Urinary bladder (tissue), 4 donors: ENCODE measurements around the gene C11orf21. TPM values are rescaled to one million over a fixed set of nuclear protein-coding genes. Genes with fewer than 3 reads are reported as not detected.

Experiments used
- DNase-seq: peaks from one replicate; pipeline ENCODE4 v3.0.0-alpha.2; 2015; ENCODE audit errors: extremely low spot score
- H3K27ac ChIP-seq: one replicate; pipeline ENCODE4 v1.5.1; 2013; ENCODE audit warnings: low read depth, mild to moderate bottlenecking, moderate library complexity
- H3K36me3 ChIP-seq: one replicate; pipeline ENCODE4 v1.6.1; 2013; ENCODE audit warnings: mild to moderate bottlenecking, moderate library complexity; ENCODE audit not compliant: insufficient read depth
- H3K4me1 ChIP-seq: one replicate; pipeline ENCODE4 v1.6.1; 2013; ENCODE audit warnings: mild to moderate bottlenecking, moderate library complexity; ENCODE audit not compliant: insufficient read depth
- H3K4me3 ChIP-seq: one replicate; pipeline ENCODE4 v1.5.1; 2013; ENCODE audit warnings: low read depth, low read length
- WGBS: extraction: QIAGEN DNeasy Blood & Tissue Kit; methylation state at CpG from one replicate; pipeline ENCODE4 v1.1.7; 2013; 5-methylcytosine and 5-hydroxymethylcytosine counted together
- polyA plus RNA-seq: library from polyadenylated mRNA; stranded (reverse); fragments of 200-250 nt; gene quantifications from one replicate; pipeline ENCODE4 v1.2.3, GENCODE V29; 2013
- total RNA-seq: library from RNA; depleted of rRNA; stranded (reverse); fragments of >200 nt; gene quantifications from one replicate; pipeline ENCODE4 v1.2.3, GENCODE V29; 2014
- donor health status: healthy with polysubstance abuse.
- donor health status: healthy.

The C11orf21 gene
- total and polyA plus RNA-seq, 2 donors = 0.42 to 0.60 TPM

- 73% methylated on average over 24 of the region's 24 CpGs for WGBS
- H3K27ac ChIP-seq = no peak overlapping the region
- no peaks in the 10 kb centered on the region for H3K4me1 ChIP-seq
- H3K36me3 ChIP-seq = no peaks in the 10 kb centered on the region
- DNase-seq = no peak
- no peak overlapping the region for H3K4me3 ChIP-seq
These were observed 635 bp downstream of the C11orf21 start for GRCh38 chr11:2300936-2301630.

GRCh38 chr11:2300290-2300935 is 1.3 kb downstream of the C11orf21 start:
- Histone ChIP-seq H3K36me3 (no peaks in the 10 kb centered on the region), H3K4me1 (no peaks in the 10 kb centered on the region), H3K4me3 (no peak overlapping the region), H3K27ac (no peak overlapping the region)
- 77% methylated on average over 19 of the region's 19 CpGs for WGBS
- DNase-seq = no peak

DNA sequence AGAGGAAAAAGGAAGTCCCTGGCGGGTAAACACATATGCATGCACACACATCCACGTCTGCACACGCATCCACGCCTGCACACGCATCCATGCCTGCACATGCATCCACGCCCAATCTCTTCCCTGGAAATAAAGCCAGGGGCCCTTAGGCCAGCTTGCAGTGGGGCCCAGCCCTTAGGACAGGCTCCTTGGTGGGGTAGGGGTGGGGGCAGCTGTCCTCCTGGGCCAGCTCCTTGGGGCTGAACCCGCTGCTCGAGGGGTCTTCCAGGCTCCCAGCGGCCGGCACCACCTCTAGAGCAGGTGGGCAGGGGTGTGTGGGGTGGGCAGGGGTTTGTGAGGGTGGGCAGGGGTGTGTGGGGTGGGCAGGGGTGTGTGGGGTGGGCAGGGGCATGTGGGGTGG is 1.9 kb downstream of the C11orf21 start:
- Histone ChIP-seq H3K4me3 (no peak overlapping the region), H3K36me3 (no peaks in the 10 kb centered on the region), H3K4me1 (no peaks in the 10 kb centered on the region), H3K27ac (no peak overlapping the region)
- no peak for DNase-seq
- 82% methylated on average over 10 of the region's 10 CpGs for WGBS

- H3K36me3 ChIP-seq = no peaks in the 10 kb centered on the region
- no peak for DNase-seq
- no peak overlapping the region for H3K27ac ChIP-seq
- no peak overlapping the region for H3K4me3 ChIP-seq
- no peaks in the 10 kb centered on the region for H3K4me1 ChIP-seq
- WGBS = 71% methylated on average over 18 of the region's 18 CpGs
These were observed 2.6 kb downstream of the C11orf21 start for GRCh38 chr11:2298795-2299761.

DNA sequence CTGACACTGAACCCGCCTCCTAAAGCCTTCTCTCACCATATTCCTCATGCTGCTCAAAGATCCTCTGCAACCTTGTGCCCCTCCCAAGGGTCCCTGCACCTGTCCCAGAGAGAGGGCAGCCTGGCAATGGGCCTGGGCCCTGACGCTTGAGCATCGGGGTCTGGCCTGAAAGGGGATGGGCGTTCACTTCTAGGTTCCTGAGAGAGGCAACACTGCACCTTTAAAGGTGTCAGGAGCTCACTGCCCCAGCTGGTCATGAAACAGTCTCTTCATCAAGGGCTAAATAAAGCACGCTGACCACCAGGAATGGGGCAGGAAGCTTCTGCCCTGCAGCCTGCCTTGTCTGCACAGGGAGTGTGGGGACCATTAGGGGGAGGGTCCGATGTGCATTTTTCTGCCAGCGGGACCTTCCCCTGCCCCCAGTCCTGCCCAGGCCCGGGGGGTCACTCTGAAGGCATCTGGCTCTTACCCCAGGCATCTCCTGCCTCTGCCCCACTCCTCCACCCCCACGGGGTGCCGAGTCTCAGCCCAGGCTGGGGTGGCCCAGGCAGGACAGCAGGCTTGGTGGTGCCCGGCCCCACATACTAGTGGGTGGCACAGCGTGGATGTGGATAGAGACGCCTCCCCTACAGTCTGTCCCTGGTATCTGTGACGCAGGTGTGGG is 3.5 kb downstream of the C11orf21 start:
- DNase-seq = no peak
- Histone ChIP-seq H3K27ac (no peak overlapping the region), H3K36me3 (no peaks in the 10 kb centered on the region), H3K4me3 (no peak overlapping the region), H3K4me1 (no peaks in the 10 kb centered on the region)
- 86% methylated on average over 14 of the region's 14 CpGs for WGBS

DNA sequence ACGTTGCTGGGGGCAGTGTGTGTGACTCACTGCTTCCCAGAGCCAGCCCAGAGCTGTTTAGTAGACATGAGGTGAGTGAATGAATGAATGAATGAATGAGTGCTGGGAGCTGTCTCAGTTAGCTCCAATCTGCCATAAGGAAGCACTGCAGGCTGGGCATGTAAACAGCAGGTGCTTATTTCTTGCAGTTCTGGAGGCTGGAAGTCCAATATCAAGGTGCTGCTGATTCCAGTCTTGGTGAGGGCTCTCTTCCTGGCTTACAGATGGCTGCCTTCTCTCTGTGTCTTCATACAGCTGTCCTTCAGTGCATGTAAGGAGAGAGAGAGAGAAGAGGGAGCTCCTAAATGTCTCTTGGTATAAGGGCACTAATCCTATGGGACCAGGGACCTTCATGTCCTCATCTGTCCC is 4.1 kb downstream of the C11orf21 start:
- Histone ChIP-seq H3K4me1 (no peaks in the 10 kb centered on the region), H3K36me3 (no peaks in the 10 kb centered on the region), H3K27ac (no peak overlapping the region), H3K4me3 (no peak overlapping the region)
- no peak for DNase-seq
- 55% methylated on average over 1 of the region's 1 CpG for WGBS

DNA sequence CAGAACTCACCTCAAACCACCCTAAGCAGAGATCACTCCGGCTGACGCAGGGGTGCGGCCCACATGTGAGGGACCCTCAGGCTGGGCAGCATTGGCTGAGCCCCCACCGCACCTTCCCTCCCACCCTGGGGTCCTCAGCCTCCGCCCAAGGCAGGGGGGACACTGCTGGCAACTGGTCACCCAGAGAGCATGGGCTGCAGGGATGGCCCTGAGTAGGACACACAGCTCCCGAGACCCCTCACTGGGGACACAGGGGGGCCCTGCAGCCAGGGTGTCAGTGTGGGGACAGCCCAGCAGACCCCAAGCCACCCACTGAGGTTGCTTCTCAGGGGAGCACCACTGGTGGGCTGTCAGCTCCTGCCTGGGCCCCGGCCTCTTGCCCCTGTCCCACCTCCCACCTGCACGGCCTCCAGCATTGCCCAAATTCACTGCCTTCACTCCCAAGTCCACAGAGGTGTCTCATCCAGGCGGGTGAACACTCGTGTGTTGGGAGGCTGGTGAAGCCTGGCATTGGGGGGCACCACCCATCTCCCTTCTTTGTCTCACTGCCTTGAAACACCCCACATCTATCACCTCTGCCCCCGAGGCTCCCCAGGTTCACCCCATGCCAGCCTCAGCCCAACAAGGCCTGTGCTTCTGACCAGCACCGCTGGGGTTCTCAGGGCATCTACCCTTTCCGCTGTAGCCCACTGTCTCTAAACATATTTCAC is 4.7 kb downstream of the C11orf21 start:
- H3K27ac ChIP-seq = no peak overlapping the region
- H3K4me1 ChIP-seq = no peaks in the 10 kb centered on the region
- H3K4me3 ChIP-seq = no peak overlapping the region
- WGBS = 95% methylated on average over 13 of the region's 13 CpGs
- DNase-seq = no peak
- H3K36me3 ChIP-seq = no peaks in the 10 kb centered on the region

DNA sequence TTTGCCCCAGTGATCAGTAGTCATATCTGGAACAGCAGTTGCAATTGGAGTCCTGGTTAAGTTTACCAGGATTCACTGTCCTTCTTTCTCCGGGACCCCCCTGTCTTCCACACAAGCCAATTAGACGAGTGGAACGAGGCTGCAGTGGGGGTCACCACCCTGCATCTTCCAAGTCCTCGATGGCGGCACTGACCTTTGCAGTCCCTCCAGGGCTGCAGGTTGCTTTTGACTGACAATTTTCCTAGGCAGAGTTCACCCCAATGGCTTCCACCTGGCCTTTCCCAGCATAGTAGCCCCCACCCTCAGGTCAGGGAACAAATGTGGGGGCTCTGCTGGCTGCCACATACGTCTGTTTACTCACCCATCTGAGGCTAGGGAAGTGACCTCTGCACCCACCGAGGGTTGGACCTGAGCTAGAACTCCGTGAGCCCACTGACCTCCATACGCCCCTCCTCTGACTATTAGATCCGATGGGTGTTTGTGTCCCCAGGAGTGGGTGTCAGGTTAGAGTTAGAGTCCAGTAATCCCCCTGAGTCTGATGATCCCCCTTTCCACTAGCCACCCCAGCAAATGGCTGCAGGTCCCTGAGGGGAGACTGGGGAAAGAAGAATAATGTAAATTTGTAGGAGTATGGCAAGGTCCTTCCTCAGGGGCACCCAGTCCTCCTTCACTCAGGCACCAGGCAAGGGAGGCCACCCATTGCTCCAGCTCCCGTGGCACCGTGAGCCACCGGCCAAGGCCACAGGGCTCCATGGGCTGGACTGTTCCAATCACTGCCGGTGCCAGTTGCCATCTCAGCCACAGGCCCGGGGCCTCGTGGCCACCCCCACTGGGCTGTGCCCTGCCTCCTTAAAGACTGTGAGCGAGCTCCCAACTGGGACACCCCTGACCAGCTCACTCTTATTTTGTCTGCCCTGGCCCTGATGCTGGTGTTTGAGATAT is 5.5 kb downstream of the C11orf21 start:
- 89% methylated on average over 17 of the region's 17 CpGs for WGBS
- Histone ChIP-seq H3K4me3 (no peak overlapping the region), H3K36me3 (no peaks in the 10 kb centered on the region), H3K27ac (no peak overlapping the region), H3K4me1 (no peaks in the 10 kb centered on the region)
- no peak for DNase-seq

- H3K4me3 ChIP-seq = no peak overlapping the region
- H3K4me1 ChIP-seq = no peaks in the 10 kb centered on the region
- DNase-seq = no peak
- WGBS = 79% methylated on average over 8 of the region's 8 CpGs
- H3K27ac ChIP-seq = no peak overlapping the region
- H3K36me3 ChIP-seq = no peaks in the 10 kb centered on the region
These were observed 6.8 kb downstream of the C11orf21 start for GRCh38 chr11:2294926-2295290.

- Histone ChIP-seq H3K4me1 (no peaks in the 10 kb centered on the region), H3K36me3 (no peaks in the 10 kb centered on the region), H3K4me3 (no peak overlapping the region), H3K27ac (no peak overlapping the region)
- DNase-seq = no peak
- 81% methylated on average over 27 of the region's 27 CpGs for WGBS
These were observed 7.5 kb downstream of the C11orf21 start for GRCh38 chr11:2293984-2294925.

- no peak for DNase-seq
These were observed 8.2 kb downstream of the C11orf21 start for GRCh38 chr11:2293531-2293971.

More at GRCh38 chr11:2293531-2293971, 8.2 kb downstream of the C11orf21 start:
- no peaks in the 10 kb centered on the region for H3K36me3 ChIP-seq
- 85% methylated on average over 20 of the region's 20 CpGs for WGBS
- no peaks in the 10 kb centered on the region for H3K4me1 ChIP-seq
- no peak overlapping the region for H3K27ac ChIP-seq
- no peak overlapping the region for H3K4me3 ChIP-seq
